GM23338 (cell line): Measurements from ENCODE around the gene SACS. TPM values are rescaled to one million over a fixed set of nuclear protein-coding genes. Genes with fewer than 3 reads are reported as not detected.

ENCODE experiments used
- ATAC-seq: fragments of 200-7000 bp; cut with Tn5 transposase; 3 replicates; pipeline ENCODE4 v1.9.1; 2020
- DNase-seq: peaks from one replicate; pipeline ENCODE4 v3.0.0-alpha.2; 2015; ENCODE audit warnings: low spot score
- H2AFZ ChIP-seq: fragments of 200-600 bp; sonication (generic); 2 replicates; pipeline ENCODE4 v1.8.0; 2016; ENCODE audit warnings: antibody characterized with exemption, mild to moderate bottlenecking, moderate library complexity
- H3F3A ChIP-seq: fragments of 200-600 bp; sonication (generic); replicated peaks from 2 replicates; pipeline ENCODE4 v1.8.0; 2017; ENCODE audit warnings: antibody characterized with exemption, mixed run types, low read depth
- H3K27ac ChIP-seq: fragments of 200-600 bp; sonication (generic); 2 replicates; pipeline ENCODE4 v1.6.1; 2016; ENCODE audit warnings: low read depth
- H3K27me3 ChIP-seq: fragments of 200-600 bp; sonication (generic); 2 replicates; pipeline ENCODE4 v1.8.0; 2016; ENCODE audit warnings: mild to moderate bottlenecking, mixed run types, moderate library complexity; ENCODE audit not compliant: insufficient read depth
- H3K36me3 ChIP-seq: fragments of 200-600 bp; sonication (generic); 2 replicates; pipeline ENCODE4 v1.8.0; 2016; ENCODE audit warnings: mild to moderate bottlenecking; ENCODE audit not compliant: insufficient read depth
- H3K4me1 ChIP-seq: fragments of 200-600 bp; sonication (generic); 2 replicates; pipeline ENCODE4 v1.8.0; 2016; ENCODE audit warnings: mild to moderate bottlenecking, moderate library complexity; ENCODE audit not compliant: insufficient read depth
- H3K4me2 ChIP-seq: fragments of 200-600 bp; sonication (generic); 2 replicates; pipeline ENCODE4 v1.7.1; 2017; ENCODE audit warnings: mixed run types
- H3K4me3 ChIP-seq: fragments of 200-600 bp; sonication (generic); 2 replicates; pipeline ENCODE4 v1.6.1; 2016; ENCODE audit warnings: mixed run types
- H3K79me2 ChIP-seq: fragments of 200-600 bp; sonication (generic); replicated peaks from 2 replicates; pipeline ENCODE4 v1.8.0; 2017; ENCODE audit warnings: mild to moderate bottlenecking; ENCODE audit not compliant: insufficient read depth
- H3K9me2 ChIP-seq: fragments of 200-600 bp; sonication (generic); 2 replicates; pipeline ENCODE4 v1.8.0; 2017; ENCODE audit not compliant: insufficient read depth
- H4K20me1 ChIP-seq: fragments of 200-600 bp; sonication (generic); replicated peaks from 2 replicates; pipeline ENCODE4 v1.8.0; 2017; ENCODE audit warnings: mild to moderate bottlenecking; ENCODE audit not compliant: insufficient read depth
- H3K27ac Mint-ChIP-seq: 2 replicates; pipeline ENCODE4 v1.8.0; 2020; ENCODE audit warnings: inconsistent platforms, mild to moderate bottlenecking, moderate library complexity, mixed read lengths
- H3K27me3 Mint-ChIP-seq: 3 replicates; pipeline ENCODE4 v1.8.0; 2022; ENCODE audit warnings: low read depth, mild to moderate bottlenecking, moderate library complexity, mixed read lengths, inconsistent platforms; ENCODE audit not compliant: insufficient read depth, poor library complexity
- H3K36me3 Mint-ChIP-seq: 3 replicates; pipeline ENCODE4 v1.8.0; 2021; ENCODE audit warnings: low read depth, mild to moderate bottlenecking, inconsistent platforms, moderate library complexity, mixed read lengths
- H3K4me1 Mint-ChIP-seq: 3 replicates; pipeline ENCODE4 v1.8.0; 2020; ENCODE audit warnings: mild to moderate bottlenecking, inconsistent platforms, mixed read lengths
- H3K4me3 Mint-ChIP-seq: 3 replicates; pipeline ENCODE4 v1.8.0; 2021; ENCODE audit warnings: moderate library complexity, mild to moderate bottlenecking, inconsistent platforms, mixed read lengths
- H3K9me3 Mint-ChIP-seq: 3 replicates; pipeline ENCODE4 v1.8.0; 2020; ENCODE audit warnings: moderate library complexity, mild to moderate bottlenecking, inconsistent platforms, mixed read lengths
- CREB1 ChIP-seq: fragments of 250-450 bp; sonication (Bioruptor Pico); IDR thresholded peaks from 2 replicates; pipeline ENCODE4 v1.5.0; 2020; ENCODE audit warnings: low read depth, mild to moderate bottlenecking, moderate library complexity
- EZH2 ChIP-seq: fragments of 200-600 bp; sonication (generic); IDR thresholded peaks from one replicate; pipeline ENCODE4 v1.8.0; 2017; ENCODE audit warnings: antibody characterized with exemption, mild to moderate bottlenecking, low read depth; ENCODE audit not compliant: unreplicated experiment
- JUNB ChIP-seq: IDR thresholded peaks from one replicate; pipeline ENCODE4 v1.6.1; 2016; ENCODE audit warnings: antibody characterized with exemption; ENCODE audit not compliant: unreplicated experiment
- NANOG ChIP-seq: IDR thresholded peaks from 2 replicates; pipeline ENCODE4 v1.6.1; 2016; ENCODE audit warnings: antibody characterized with exemption, borderline replicate concordance
- POLR2AphosphoS5 ChIP-seq: IDR thresholded peaks from 2 replicates; pipeline ENCODE4 v1.6.1; 2016; ENCODE audit warnings: antibody characterized with exemption, low read depth
- STAT1 ChIP-seq: IDR thresholded peaks from one replicate; pipeline ENCODE4 v1.6.1; 2016; ENCODE audit warnings: antibody characterized with exemption; ENCODE audit not compliant: unreplicated experiment
- ZNF114 ChIP-seq: fragments of 250-450 bp; sonication (Bioruptor Pico); IDR thresholded peaks from 2 replicates; pipeline ENCODE4 v1.5.0; 2020; ENCODE audit warnings: mild to moderate bottlenecking, moderate library complexity
- ZNF331 ChIP-seq: fragments of 250-450 bp; sonication (Bioruptor Pico); IDR thresholded peaks from 2 replicates; pipeline ENCODE4 v1.5.0; 2020; ENCODE audit warnings: low read depth, mild to moderate bottlenecking, moderate library complexity
- long read RNA-seq: library from polyadenylated mRNA; unstranded; transcript quantifications from one replicate; pipeline ENCODE4 v2.0.0, GENCODE V29; 2020; ENCODE audit not compliant: unreplicated experiment
- polyA plus RNA-seq: library from polyadenylated mRNA; unstranded; fragments of >200 nt; fragmentation: Nextera tagmentation; extraction: Ambion mirVana; gene quantifications from 2 replicates; pipeline ENCODE4 v1.2.1, GENCODE V29; 2016
- total RNA-seq: library from RNA; depleted of rRNA; stranded (reverse); fragments of >200 nt; shearing (Covaris generic); gene quantifications from 2 replicates; pipeline ENCODE4 v1.2.3, GENCODE V29; 2014; rRNA removed
- TF ChIP-seq, protein P1 (sequence below): IDR thresholded peaks from 2 replicates; pipeline ENCODE4 v1.6.1; 2016; ENCODE audit warnings: antibody characterized with exemption

SACS gene, protein sequence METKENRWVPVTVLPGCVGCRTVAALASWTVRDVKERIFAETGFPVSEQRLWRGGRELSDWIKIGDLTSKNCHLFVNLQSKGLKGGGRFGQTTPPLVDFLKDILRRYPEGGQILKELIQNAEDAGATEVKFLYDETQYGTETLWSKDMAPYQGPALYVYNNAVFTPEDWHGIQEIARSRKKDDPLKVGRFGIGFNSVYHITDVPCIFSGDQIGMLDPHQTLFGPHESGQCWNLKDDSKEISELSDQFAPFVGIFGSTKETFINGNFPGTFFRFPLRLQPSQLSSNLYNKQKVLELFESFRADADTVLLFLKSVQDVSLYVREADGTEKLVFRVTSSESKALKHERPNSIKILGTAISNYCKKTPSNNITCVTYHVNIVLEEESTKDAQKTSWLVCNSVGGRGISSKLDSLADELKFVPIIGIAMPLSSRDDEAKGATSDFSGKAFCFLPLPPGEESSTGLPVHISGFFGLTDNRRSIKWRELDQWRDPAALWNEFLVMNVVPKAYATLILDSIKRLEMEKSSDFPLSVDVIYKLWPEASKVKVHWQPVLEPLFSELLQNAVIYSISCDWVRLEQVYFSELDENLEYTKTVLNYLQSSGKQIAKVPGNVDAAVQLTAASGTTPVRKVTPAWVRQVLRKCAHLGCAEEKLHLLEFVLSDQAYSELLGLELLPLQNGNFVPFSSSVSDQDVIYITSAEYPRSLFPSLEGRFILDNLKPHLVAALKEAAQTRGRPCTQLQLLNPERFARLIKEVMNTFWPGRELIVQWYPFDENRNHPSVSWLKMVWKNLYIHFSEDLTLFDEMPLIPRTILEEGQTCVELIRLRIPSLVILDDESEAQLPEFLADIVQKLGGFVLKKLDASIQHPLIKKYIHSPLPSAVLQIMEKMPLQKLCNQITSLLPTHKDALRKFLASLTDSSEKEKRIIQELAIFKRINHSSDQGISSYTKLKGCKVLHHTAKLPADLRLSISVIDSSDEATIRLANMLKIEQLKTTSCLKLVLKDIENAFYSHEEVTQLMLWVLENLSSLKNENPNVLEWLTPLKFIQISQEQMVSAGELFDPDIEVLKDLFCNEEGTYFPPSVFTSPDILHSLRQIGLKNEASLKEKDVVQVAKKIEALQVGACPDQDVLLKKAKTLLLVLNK (N-terminal part only)
- total RNA-seq (58.7 and 60.6 TPM in 2 replicates), polyA plus RNA-seq (13.0 and 13.8 TPM in 2 replicates)
- long read RNA-seq, partial matches to known transcripts = 1 of 3 reads
- long read RNA-seq, other reads (novel, unspliced or antisense) = 2 of 3 reads

DNA sequence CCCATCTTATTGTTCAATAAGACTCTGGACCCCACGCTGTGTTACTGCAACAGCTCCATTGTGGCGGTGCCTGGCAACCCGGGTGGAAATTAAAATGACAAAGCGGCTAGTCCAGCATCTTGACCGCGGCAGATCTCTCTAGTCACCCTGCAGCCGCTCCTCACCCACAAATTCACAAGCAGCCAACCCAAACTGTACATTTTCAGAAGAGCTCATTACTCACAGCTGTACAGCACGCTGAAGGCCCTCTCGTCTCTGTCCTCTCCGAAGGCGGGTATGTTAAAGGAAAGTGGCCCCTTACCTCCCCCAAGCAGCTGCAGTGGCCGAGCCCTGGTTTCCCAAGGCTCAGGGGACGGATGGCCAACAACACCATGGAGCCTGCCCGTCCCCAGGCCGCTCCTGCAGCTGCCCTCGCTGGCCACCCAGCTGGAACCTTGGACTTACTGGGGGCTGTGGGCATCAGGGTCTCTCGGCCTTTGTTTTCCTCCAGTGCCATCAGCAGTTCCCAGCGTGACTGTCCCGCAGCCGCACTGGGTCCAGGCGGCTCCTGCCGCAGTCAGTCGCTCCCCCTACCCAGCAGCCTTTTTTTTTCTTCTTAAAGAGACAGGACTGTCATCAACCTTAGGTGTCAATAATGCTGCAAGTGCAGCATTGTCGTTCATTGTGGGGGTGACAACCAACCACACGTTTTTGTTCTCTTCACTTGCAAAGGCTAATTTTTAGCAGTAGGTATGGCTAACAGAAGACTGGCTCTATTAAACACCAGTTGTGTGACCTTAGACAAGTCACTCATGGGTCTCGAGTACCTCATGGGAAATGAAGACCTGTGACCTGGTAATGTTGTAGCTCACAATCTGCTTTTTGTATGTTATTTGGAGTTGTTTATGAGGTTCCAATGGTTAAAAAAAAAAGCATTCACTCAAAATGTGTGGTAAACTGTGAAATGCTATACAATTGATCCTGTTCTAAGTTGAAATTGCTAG lies at the start of gene SACS:
Gene SACS (minus strand): TSS at position 532 of the 983 bp plus-strand sequence. CDS start 22,463 bp downstream, outside the sequence.
- Histone ChIP-seq H3K4me2 (peak within 1 kb of the TSS; percentile 70), H3F3A (no peaks in the 10 kb centered on the region), H3K36me3 (no peaks in the 10 kb centered on the region), H3K4me3 (peak within 1 kb of the TSS; percentile 68), H3K79me2 (peaks cover 38% of the 10 kb centered on the region), H2AFZ (peak within 1 kb of the TSS; percentile 86), H3K4me1 (peaks cover 21% of the 10 kb centered on the region), H4K20me1 (no peaks in the 10 kb centered on the region), H3K9me2 (no peaks in the 10 kb centered on the region), H3K27ac (0 out of 2 replicates have a peak within 1 kb of the TSS, but pooled peaks have one; percentile 10), H3K27me3 (peaks cover 7% of the 10 kb centered on the region; the same call in 1 of the 2 replicates)
- DNase-seq (peak; percentile 98), ATAC-seq (peak; percentile 95)
- Mint-ChIP-seq H3K4me3 (peak within 1 kb of the TSS; percentile 91), H3K27ac (peak within 1 kb of the TSS; percentile 95), H3K36me3 (peaks cover 16% of the 10 kb centered on the region; the same call in 2 of the 3 replicates), H3K9me3 (no peaks in the 10 kb centered on the region), H3K27me3 (peaks cover 5% of the 10 kb centered on the region), H3K4me1 (peaks cover 25% of the 10 kb centered on the region)
- TF ChIP-seq, protein P1, sequence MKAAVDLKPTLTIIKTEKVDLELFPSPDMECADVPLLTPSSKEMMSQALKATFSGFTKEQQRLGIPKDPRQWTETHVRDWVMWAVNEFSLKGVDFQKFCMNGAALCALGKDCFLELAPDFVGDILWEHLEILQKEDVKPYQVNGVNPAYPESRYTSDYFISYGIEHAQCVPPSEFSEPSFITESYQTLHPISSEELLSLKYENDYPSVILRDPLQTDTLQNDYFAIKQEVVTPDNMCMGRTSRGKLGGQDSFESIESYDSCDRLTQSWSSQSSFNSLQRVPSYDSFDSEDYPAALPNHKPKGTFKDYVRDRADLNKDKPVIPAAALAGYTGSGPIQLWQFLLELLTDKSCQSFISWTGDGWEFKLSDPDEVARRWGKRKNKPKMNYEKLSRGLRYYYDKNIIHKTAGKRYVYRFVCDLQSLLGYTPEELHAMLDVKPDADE = no peak
- TF ChIP-seq CREB1 (CRISPR knock-in tag) (no peak), JUNB (no peak), STAT1 (no peak), POLR2AphosphoS5 (peak; percentile 59; the same call in 1 of the 2 replicates), ZNF331 (CRISPR knock-in tag) (no peak), EZH2 (no peak)

DNA sequence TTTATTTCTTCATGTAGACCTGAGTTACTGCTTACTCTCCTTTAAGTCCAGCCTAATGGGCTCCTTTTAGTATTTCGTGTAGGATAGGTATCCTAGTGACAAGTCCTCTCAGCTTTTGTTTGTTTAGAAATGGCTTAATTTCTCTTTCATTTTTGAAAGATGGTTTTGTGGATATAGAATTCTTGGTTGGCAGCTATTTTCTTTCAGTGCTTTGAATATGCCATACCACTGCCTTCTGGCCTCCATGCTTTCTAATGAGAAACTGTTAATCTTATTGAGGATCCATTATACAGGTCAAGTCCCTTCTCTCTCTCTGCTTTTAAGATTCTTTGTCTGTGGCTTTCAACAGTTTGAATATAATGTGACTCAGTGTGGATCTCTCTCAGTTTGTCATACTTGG lies 46.8 kb upstream of the SACS start:
- Histone ChIP-seq H3K27me3 (no peaks in the 10 kb centered on the region), H3K36me3 (no peaks in the 10 kb centered on the region), H3K4me1 (no peaks in the 10 kb centered on the region), H2AFZ (no peak overlapping the region), H3K27ac (no peak overlapping the region), H4K20me1 (no peaks in the 10 kb centered on the region), H3K9me2 (no peaks in the 10 kb centered on the region), H3K4me3 (no peak overlapping the region), H3K79me2 (no peaks in the 10 kb centered on the region), H3K4me2 (no peak overlapping the region), H3F3A (no peaks in the 10 kb centered on the region)
- Mint-ChIP-seq H3K27ac (no peak overlapping the region), H3K4me1 (no peaks in the 10 kb centered on the region), H3K9me3 (peaks cover 27% of the 10 kb centered on the region), H3K4me3 (no peak overlapping the region), H3K36me3 (peaks cover 6% of the 10 kb centered on the region; the same call in 1 of the 3 replicates), H3K27me3 (no peaks in the 10 kb centered on the region)
- DNase-seq = no peak
- ATAC-seq = no peak
- TF ChIP-seq, protein P1 = no peak
- no peak for TF ChIP-seq CREB1 (CRISPR knock-in tag)
- no peak for TF ChIP-seq JUNB
- no peak for TF ChIP-seq ZNF114
- no peak for TF ChIP-seq NANOG
